T-cell (primary cell): ENCODE measurements around the gene C22orf15. TPM values are rescaled to one million over a fixed set of nuclear protein-coding genes. Genes with fewer than 3 reads are reported as not detected.

ENCODE experiments used
- ATAC-seq, 4 experiments: fragments of 200-7000 bp in 3 of 4; fragments of 150-1000 bp in 1 of 4; cut with Tn5 transposase; replicated peaks in 1 of 4; 1 replicate in 3 of 4; 2 replicates in 1 of 4; pipeline ENCODE4 v1.10.0; 2021; ENCODE audit warnings: moderate library complexity in 3 of 4, mild to moderate bottlenecking in 2 of 4, moderate number of reproducible peaks in 1 of 4
- CTCF ChIA-PET, 2 donors: fragments of 300-600 bp; sonication (Branson Sonifier 250); formaldehyde crosslinking; loops; one replicate each; lab custom pipeline; 2022; ENCODE audit warnings: antibody characterized with exemption in 2 of 2; lab: Charles Lee
- POLR2A ChIA-PET, 2 donors: fragments of 300-600 bp; sonication (Branson Sonifier 250); formaldehyde crosslinking; loops; one replicate each; lab custom pipeline; 2022; ENCODE audit warnings: antibody characterized with exemption in 2 of 2; lab: Charles Lee
- DNase-seq, 35 experiments: peaks; one replicate each; pipeline versions ENCODE4 v3.0.0 to v3.0.0-alpha.2; 2013 to 2023
- H3K27ac ChIP-seq: one replicate; pipeline ENCODE4 v1.5.1; 2013; ENCODE audit warnings: low read length
- H3K27me3 ChIP-seq, 2 experiments: replicated peaks in 1 of 2; 1 replicate in 1 of 2; 2 replicates in 1 of 2; pipeline versions ENCODE4 v1.6.1 to v1.7.0; 2013; ENCODE audit warnings: low read length in 1 of 2, mixed read lengths in 1 of 2; ENCODE audit not compliant: control insufficient read depth in 2 of 2, insufficient read depth in 2 of 2; ENCODE audit errors: extremely low read depth in 1 of 2
- H3K36me3 ChIP-seq, 2 donors: 1 replicate in 1 of 2; 2 replicates in 1 of 2; pipeline versions ENCODE4 v1.6.1 to v1.7.0; 2013; ENCODE audit warnings: low read length in 1 of 2; ENCODE audit not compliant: control insufficient read depth in 2 of 2, insufficient read depth in 1 of 2; ENCODE audit errors: extremely low read depth in 1 of 2
- H3K4me1 ChIP-seq, 2 experiments: 1 replicate in 1 of 2; 2 replicates in 1 of 2; pipeline versions ENCODE4 v1.6.1 to v1.7.0; 2013; ENCODE audit warnings: low read length in 2 of 2, mixed read lengths in 1 of 2; ENCODE audit not compliant: insufficient read depth in 2 of 2, control insufficient read depth in 1 of 2; ENCODE audit errors: extremely low read depth in 1 of 2
- H3K4me3 ChIP-seq, 2 donors: 1 replicate in 1 of 2; 2 replicates in 1 of 2; pipeline versions ENCODE4 v1.5.1 to v1.7.0; 2013; ENCODE audit warnings: mild to moderate bottlenecking in 2 of 2, low read length in 1 of 2, moderate library complexity in 1 of 2; ENCODE audit not compliant: control insufficient read depth in 1 of 2; ENCODE audit errors: extremely low read depth in 1 of 2
- H3K9me3 ChIP-seq: 2 replicates; pipeline ENCODE4 v1.7.0; 2013
- H3K27ac Mint-ChIP-seq, 2 donors: one replicate each; pipeline ENCODE4 v1.8.0; 2020 to 2021; ENCODE audit warnings: mild to moderate bottlenecking in 2 of 2, mixed read lengths in 2 of 2
- H3K27me3 Mint-ChIP-seq, 2 donors: one replicate each; pipeline ENCODE4 v1.8.0; 2021 to 2022; ENCODE audit warnings: mixed read lengths in 2 of 2
- H3K36me3 Mint-ChIP-seq: one replicate; pipeline ENCODE4 v1.8.0; 2021; ENCODE audit warnings: mixed read lengths
- H3K4me1 Mint-ChIP-seq, 3 donors: one replicate each; pipeline ENCODE4 v1.8.0; 2020 to 2022; ENCODE audit warnings: mixed read lengths in 3 of 3, mild to moderate bottlenecking in 1 of 3
- H3K4me3 Mint-ChIP-seq, 3 donors: one replicate each; pipeline ENCODE4 v1.8.0; 2020 to 2022; ENCODE audit warnings: mild to moderate bottlenecking in 3 of 3, mixed read lengths in 3 of 3, moderate library complexity in 3 of 3
- H3K9me3 Mint-ChIP-seq, 3 donors: one replicate each; pipeline ENCODE4 v1.8.0; 2020 to 2022; ENCODE audit warnings: mixed read lengths in 3 of 3
- WGBS: methylation state at CpG from one replicate; pipeline ENCODE4 v1.1.5; 2013; ENCODE audit warnings: missing lambda C conversion rate; ENCODE audit not compliant: insufficient coverage; 5-methylcytosine and 5-hydroxymethylcytosine counted together
- total RNA-seq, 35 experiments: library from RNA in 6 of 35; stranded (reverse) in 6 of 35; fragments of 120-200 nt in 1 of 35; gene quantifications; one replicate each; pipeline versions ENCODE4 v1.2.1 to v1.2.4 and lab custom pipeline; 2013 to 2026

Gene C22orf15
- total RNA-seq, 5 donors from 2014 or later (not counting 1 experiment from before 2014, with no cell fraction given), result 0.58 to 2.2 (median 1.9) TPM

GRCh38 chr22:23752090-23752691 is 10.6 kb upstream of the C22orf15 start:
- POLR2A ChIA-PET, result no interaction called here
- Histone ChIP-seq H3K27me3 (peaks cover 0 to 2% of the 10 kb centered on the region in 2 experiments), H3K4me3 (no peak overlapping the region), H3K36me3 (no peaks in the 10 kb centered on the region), H3K4me1 (peaks cover 7 to 19% of the 10 kb centered on the region in 2 experiments), H3K9me3 (no peaks in the 10 kb centered on the region), H3K27ac (no peak overlapping the region)
- peak in 1 of 35 experiments; percentile 28 for DNase-seq
- 67% methylated on average over 7 of the region's 9 CpGs for WGBS
- peaks cover 9 to 21% (median 13%) of the 10 kb centered on the region in 3 donors for H3K4me1 Mint-ChIP-seq
- no peaks in the 10 kb centered on the region for H3K36me3 Mint-ChIP-seq
- CTCF ChIA-PET, result interaction anchor here in 1 of 2 donors (0.6 kb wide), 1 partner anchor 15 kb away, joined by 5 read pairs; the partner anchor contains the start of gene CHCHD10
- no peak for ATAC-seq
- H3K27ac Mint-ChIP-seq, result peak overlapping the region; percentile 64 to 74
- H3K27me3 Mint-ChIP-seq, result no peaks in the 10 kb centered on the region
- no peaks in the 10 kb centered on the region for H3K9me3 Mint-ChIP-seq
- peak overlapping the region; percentile 77 to 78 (median 77) for H3K4me3 Mint-ChIP-seq

DNA sequence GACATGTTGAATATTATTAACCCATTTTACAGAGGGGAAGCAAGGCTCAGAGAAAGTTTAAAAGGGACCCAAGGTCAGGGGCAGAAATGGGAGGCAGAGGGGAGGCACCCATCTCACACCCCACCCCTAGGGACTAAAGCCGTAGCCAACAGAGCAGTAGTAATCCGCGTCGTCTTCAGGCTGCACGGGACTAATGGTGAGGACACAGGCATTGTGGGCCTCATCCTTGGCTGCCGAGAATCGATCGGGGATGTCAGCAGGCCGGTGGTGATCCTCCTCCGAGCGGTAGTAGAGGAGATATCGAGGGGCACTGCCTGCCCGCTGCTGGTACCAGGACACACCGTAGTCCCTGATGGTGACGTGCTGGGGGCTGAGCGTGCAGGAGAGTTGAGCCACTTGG is 10.0 kb upstream of the C22orf15 start:
- DNase-seq (no peak), ATAC-seq (no peak)
- H3K4me3 ChIP-seq, result no peak overlapping the region
- Mint-ChIP-seq H3K36me3 (no peaks in the 10 kb centered on the region), H3K4me1 (peaks cover 9 to 21% (median 13%) of the 10 kb centered on the region in 3 donors), H3K4me3 (peak overlapping the region; percentile 49 to 78 (median 77)), H3K27me3 (no peaks in the 10 kb centered on the region), H3K27ac (peak overlapping the region in 1 of 2 donors; percentile 63), H3K9me3 (no peaks in the 10 kb centered on the region)
- no peaks in the 10 kb centered on the region for H3K9me3 ChIP-seq
- H3K36me3 ChIP-seq, result no peaks in the 10 kb centered on the region
- peaks cover 0 to 2% of the 10 kb centered on the region in 2 experiments for H3K27me3 ChIP-seq
- H3K4me1 ChIP-seq, result peaks cover 7 to 19% of the 10 kb centered on the region in 2 experiments
- ChIA-PET POLR2A (no interaction called here), CTCF (no interaction called here)
- 98% methylated on average over 16 of the region's 16 CpGs for WGBS
- H3K27ac ChIP-seq, result no peak overlapping the region

DNA sequence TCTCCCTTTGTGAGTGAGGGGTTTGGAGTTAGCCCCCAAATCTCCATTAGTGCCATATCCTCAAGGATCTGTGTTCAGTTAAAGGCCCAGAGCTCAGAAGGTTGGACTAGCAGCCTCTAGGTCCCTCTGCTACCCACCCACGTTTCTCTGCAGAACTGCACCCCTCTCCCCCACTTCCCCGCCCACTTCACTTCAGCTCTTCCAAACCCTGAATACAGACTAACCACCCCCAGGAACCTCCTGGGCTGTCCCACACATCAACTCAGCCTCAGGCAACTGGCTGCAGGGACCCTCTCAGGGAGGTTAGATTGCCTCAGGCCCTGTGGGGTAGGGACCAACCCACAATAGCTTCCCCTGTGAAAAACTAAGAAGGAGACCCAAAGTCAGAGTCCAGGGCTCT is 9.4 kb upstream of the C22orf15 start:
- DNase-seq (no peak), ATAC-seq (no peak)
- Histone ChIP-seq H3K36me3 (no peaks in the 10 kb centered on the region), H3K9me3 (no peaks in the 10 kb centered on the region), H3K4me1 (peaks cover 7 to 19% of the 10 kb centered on the region in 2 experiments), H3K27ac (no peak overlapping the region), H3K4me3 (no peak overlapping the region), H3K27me3 (peaks cover 0 to 2% of the 10 kb centered on the region in 2 experiments)
- Mint-ChIP-seq H3K4me3 (peak overlapping the region in 2 of 3 donors; percentile 39 to 50), H3K36me3 (no peaks in the 10 kb centered on the region), H3K27me3 (no peaks in the 10 kb centered on the region), H3K4me1 (peaks cover 9 to 21% (median 13%) of the 10 kb centered on the region in 3 donors), H3K27ac (no peak overlapping the region), H3K9me3 (no peaks in the 10 kb centered on the region)
- 60% methylated on average over 2 of the region's 2 CpGs for WGBS
- ChIA-PET CTCF (interaction anchor here in 1 of 2 donors (0.6 kb wide), 1 partner anchor 30 kb away, joined by 3 read pairs; no protein-coding TSS in a partner anchor), POLR2A (no interaction called here)

GRCh38 chr22:23754220-23754919 is 8.4 kb upstream of the C22orf15 start, which contains the start of gene VPREB3:
Gene VPREB3, minus strand, starts transcription at chr22:23754425. Its CDS starts 62 bp downstream, at chr22:23754363.
- Mint-ChIP-seq H3K4me1 (peaks cover 9 to 21% (median 13%) of the 10 kb centered on the region in 3 donors), H3K27ac (no peak within 1 kb of the TSS)

DNA sequence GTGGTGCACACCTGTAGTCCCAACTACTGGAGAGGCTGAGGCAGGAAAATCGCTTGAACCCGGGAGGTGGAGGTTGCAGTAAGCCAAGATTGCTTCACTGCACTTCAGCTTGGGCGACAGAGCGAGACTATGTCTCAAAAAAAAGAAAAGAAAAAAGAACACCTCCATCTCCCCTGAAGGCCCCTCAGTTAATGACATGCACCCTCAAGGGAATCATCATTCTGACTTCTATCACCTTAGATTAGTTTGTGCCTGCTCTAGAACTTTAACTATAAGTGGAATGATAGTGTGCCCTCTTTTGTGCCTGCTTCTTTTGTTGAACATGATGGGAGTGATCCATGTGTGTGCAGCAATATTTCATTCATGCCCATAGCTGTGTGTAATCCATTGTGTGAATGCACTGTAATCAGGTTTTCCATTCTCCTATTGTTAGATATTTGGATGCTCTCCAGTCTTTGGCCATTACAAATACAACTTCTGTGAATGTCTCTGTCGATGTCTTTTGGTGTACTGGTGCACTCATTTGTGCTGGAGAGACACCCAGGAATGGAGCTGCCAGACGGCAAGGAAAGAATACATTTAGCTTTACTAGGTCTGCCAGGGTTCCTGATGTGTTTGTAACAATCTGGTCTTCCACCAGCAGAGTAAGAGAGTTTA is 7.7 kb upstream of the C22orf15 start:
- Mint-ChIP-seq H3K9me3 (no peaks in the 10 kb centered on the region), H3K4me1 (peaks cover 6 to 15% (median 7%) of the 10 kb centered on the region in 3 donors), H3K27ac (no peak overlapping the region), H3K36me3 (no peaks in the 10 kb centered on the region), H3K4me3 (no peak overlapping the region), H3K27me3 (no peaks in the 10 kb centered on the region)
- Histone ChIP-seq H3K4me1 (peaks cover 7 to 15% of the 10 kb centered on the region in 2 experiments), H3K9me3 (no peaks in the 10 kb centered on the region), H3K4me3 (no peak overlapping the region), H3K27me3 (peaks cover 0 to 2% of the 10 kb centered on the region in 2 experiments), H3K36me3 (no peaks in the 10 kb centered on the region), H3K27ac (no peak overlapping the region)
- ChIA-PET POLR2A (interaction anchor here in 1 of 2 donors (0.7 kb wide), 1 partner anchor 15 kb away, joined by 3 read pairs; no protein-coding TSS in a partner anchor), CTCF (no interaction called here)
- no peak for ATAC-seq
- 97% methylated on average over 3 of the region's 6 CpGs for WGBS
- DNase-seq, result no peak

More at GRCh38 chr22:23754220-23754919, 8.4 kb upstream of the C22orf15 start, which contains the start of gene VPREB3:
- H3K27ac ChIP-seq, result no peak within 1 kb of the TSS
- Mint-ChIP-seq H3K9me3 (no peaks in the 10 kb centered on the region), H3K36me3 (no peaks in the 10 kb centered on the region), H3K4me3 (peak within 1 kb of the TSS in 2 of 3 donors; percentile 39 to 50), H3K27me3 (no peaks in the 10 kb centered on the region)
- ATAC-seq (no peak), DNase-seq (no peak)
- POLR2A ChIA-PET, result no interaction called here
- no peaks in the 10 kb centered on the region for H3K9me3 ChIP-seq
- WGBS, result 88% methylated on average over 6 of the region's 14 CpGs
- no peaks in the 10 kb centered on the region for H3K36me3 ChIP-seq
- H3K4me3 ChIP-seq, result no peak within 1 kb of the TSS
- H3K4me1 ChIP-seq, result peaks cover 7 to 19% of the 10 kb centered on the region in 2 experiments
- peaks cover 0 to 2% of the 10 kb centered on the region in 2 experiments for H3K27me3 ChIP-seq
- CTCF ChIA-PET, result no interaction called here

DNA sequence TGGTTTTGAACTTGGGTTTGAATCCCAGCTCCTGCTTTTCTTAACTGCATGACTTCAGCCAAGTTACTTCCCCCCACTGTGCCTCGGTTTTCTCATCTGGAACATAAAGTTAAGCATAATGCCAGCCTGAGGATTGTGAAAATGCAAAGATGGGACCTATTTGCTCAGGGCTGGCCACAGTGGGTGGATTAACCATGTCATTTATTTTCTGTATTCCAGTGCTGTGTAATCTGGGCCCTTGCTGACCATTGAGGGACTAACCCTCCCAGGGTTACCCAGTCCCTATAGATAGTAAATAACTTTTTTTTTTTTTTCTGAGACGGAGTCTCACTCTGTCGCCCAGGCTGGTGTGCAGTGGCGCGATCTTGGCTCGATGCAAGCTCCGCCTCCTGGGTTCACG is 7.1 kb upstream of the C22orf15 start:
- Histone ChIP-seq H3K27me3 (peaks cover 0 to 2% of the 10 kb centered on the region in 2 experiments), H3K27ac (no peak overlapping the region), H3K9me3 (no peaks in the 10 kb centered on the region), H3K36me3 (no peaks in the 10 kb centered on the region), H3K4me3 (no peak overlapping the region), H3K4me1 (peaks cover 5 to 9% of the 10 kb centered on the region in 2 experiments)
- Mint-ChIP-seq H3K4me1 (peaks cover 0 to 10% (median under 1%) of the 10 kb centered on the region in 3 donors), H3K9me3 (no peaks in the 10 kb centered on the region), H3K4me3 (no peak overlapping the region), H3K27ac (no peak overlapping the region), H3K36me3 (no peaks in the 10 kb centered on the region), H3K27me3 (no peaks in the 10 kb centered on the region)
- WGBS, result 88% methylated on average over 5 of the region's 8 CpGs
- ChIA-PET CTCF (no interaction called here), POLR2A (interaction anchor here in 1 of 2 donors (0.7 kb wide), 1 partner anchor 14 kb away, joined by 3 read pairs; no protein-coding TSS in a partner anchor)
- no peak for ATAC-seq
- no peak for DNase-seq
